ENCODE data around the gene PALB2. TPM values are rescaled to one million over a fixed set of nuclear protein-coding genes. Genes with fewer than 3 reads are reported as not detected.
A peak's percentile ranks its signal among the peaks of the same experiment; 100 is the strongest.

The PALB2 gene
- total and polyA plus RNA-seq, 9 of the 15 experiments (the other 6 are each of a cell fraction or from before 2014, with no cell fraction given), result 7.0 to 25.8 (median 15.2) TPM

GRCh38 chr16:23666571-23667354, 25.7 kb upstream of the PALB2 start (continued):
- TF ChIP-seq PKNOX1 (IDR thresholded peaks at IDR 0.05), result peak; percentile 70
- no peak for TF ChIP-seq SMAD3 (CRISPR knock-in tag; conservative IDR thresholded peaks at IDR 0.05)
- TF ChIP-seq FOXK2 (conservative IDR thresholded peaks at IDR 0.05 in 1 of 2, IDR thresholded peaks at IDR 0.05 in 1 of 2; ENCODE audit: low read depth in 2 of 2), result no peak
- TF ChIP-seq TAL1 (IDR thresholded peaks at IDR 0.05), result no peak
- TF ChIP-seq TCF15 (CRISPR knock-in tag; IDR thresholded peaks at IDR 0.05), result no peak
- no peak for TF ChIP-seq CCAR2 (IDR thresholded peaks at IDR 0.05; ENCODE audit: low read depth, low read length)
- no peak for TF ChIP-seq ZBTB49 (CRISPR knock-in tag; IDR thresholded peaks at IDR 0.05; ENCODE audit: borderline replicate concordance)
- no peak for TF ChIP-seq POLR2G (IDR thresholded peaks at IDR 0.05; ENCODE audit: low read depth, low read length)
- TF ChIP-seq REST (IDR thresholded peaks at IDR 0.05; ENCODE audit: borderline replicate concordance), result no peak
- TF ChIP-seq REST (CRISPR knock-in tag; IDR thresholded peaks at IDR 0.05; ENCODE audit: low read depth), result no peak
- no peak for TF ChIP-seq POLR2B (IDR thresholded peaks at IDR 0.05; ENCODE audit: low read depth, partially characterized antibody)
- no peak for TF ChIP-seq PURB (CRISPR knock-in tag; IDR thresholded peaks at IDR 0.05; ENCODE audit: low read depth)
- no peak for TF ChIP-seq BDP1 (IDR thresholded peaks at IDR 0.05; ENCODE audit: insufficient read depth, insufficient read length)
- TF ChIP-seq E2F3 (CRISPR knock-in tag; IDR thresholded peaks at IDR 0.05), result no peak
- peak; percentile 32; the same call in 1 of the 2 replicates for TF ChIP-seq CREM (IDR thresholded peaks at IDR 0.05; ENCODE audit: low read depth)
- TF ChIP-seq CBX8 (IDR thresholded peaks at IDR 0.05; ENCODE audit: borderline replicate concordance, extremely low read depth, low read depth, low read length, poor library complexity, severe bottlenecking), result no peak

All from K562 (cell line).